ENCODE results near the gene BLCAP. TPM values are rescaled to one million over a fixed set of nuclear protein-coding genes. Genes with fewer than 3 reads are reported as not detected.
"Not testable (repeated sequence)": the region's sequence is repeated elsewhere in the genome, so short reads cannot be mapped to it uniquely, and the experiment has no call there.

Gene BLCAP
- polyA plus RNA-seq, 4 donors, result 57.3 to 80.9 (median 65.8) TPM

- H3K4me1 ChIP-seq (ENCODE audit: control insufficient read depth in 3 of 3, insufficient read depth in 2 of 3, low read depth in 1 of 3, low read length in 2 of 3); H3K27me3 ChIP-seq (ENCODE audit: control insufficient read depth in 3 of 3, insufficient read depth in 3 of 3, low read length in 3 of 3); H3K9me3 ChIP-seq (ENCODE audit: control insufficient read depth in 2 of 2, insufficient read depth in 1 of 2, low read depth in 1 of 2, low read length in 1 of 2); H3K36me3 ChIP-seq (ENCODE audit: control insufficient read depth in 3 of 3, insufficient read depth in 2 of 3, low read depth in 1 of 3, low read length in 3 of 3); DNase-seq; H3K4me3 ChIP-seq (ENCODE audit: low read depth in 1 of 3, low read length in 3 of 3); H3K27ac ChIP-seq (ENCODE audit: low read depth in 1 of 3, low read length in 2 of 3); FAIRE-seq: not testable (repeated sequence)
- WGBS, 3 donors, result 85 to 95% (median 85%) methylated on average over 6 of the region's 6 CpGs
Measured at GRCh38 chr20:37472435-37472834, 55.2 kb downstream of the BLCAP start.

GRCh38 chr20:37471741-37472235 is 55.9 kb downstream of the BLCAP start:
- no peaks in the 10 kb centered on the region for H3K4me1 ChIP-seq (ENCODE audit: control insufficient read depth in 3 of 3, insufficient read depth in 2 of 3, low read depth in 1 of 3, low read length in 2 of 3)
- DNase-seq, result no peak
- H3K36me3 ChIP-seq (ENCODE audit: control insufficient read depth in 3 of 3, insufficient read depth in 2 of 3, low read depth in 1 of 3, low read length in 3 of 3), result no peaks in the 10 kb centered on the region
- no peaks in the 10 kb centered on the region for H3K27me3 ChIP-seq (ENCODE audit: control insufficient read depth in 3 of 3, insufficient read depth in 3 of 3, low read length in 3 of 3)
- H3K4me3 ChIP-seq (ENCODE audit: low read depth in 1 of 3, low read length in 3 of 3), result no peak overlapping the region
- WGBS, 3 donors, result 80 to 86% (median 83%) methylated on average over 7 of the region's 7 CpGs
- no peak overlapping the region for H3K27ac ChIP-seq (ENCODE audit: low read depth in 1 of 3, low read length in 2 of 3)
- H3K9me3 ChIP-seq (ENCODE audit: control insufficient read depth in 2 of 2, insufficient read depth in 1 of 2, low read depth in 1 of 2, low read length in 1 of 2), result peaks cover 0 to 5% of the 10 kb centered on the region in 2 donors
- FAIRE-seq, result no peak

- H3K36me3 ChIP-seq (ENCODE audit: control insufficient read depth in 3 of 3, insufficient read depth in 2 of 3, low read depth in 1 of 3, low read length in 3 of 3); H3K9me3 ChIP-seq (ENCODE audit: control insufficient read depth in 2 of 2, insufficient read depth in 1 of 2, low read depth in 1 of 2, low read length in 1 of 2); H3K27ac ChIP-seq (ENCODE audit: low read depth in 1 of 3, low read length in 2 of 3); H3K4me3 ChIP-seq (ENCODE audit: low read depth in 1 of 3, low read length in 3 of 3); H3K4me1 ChIP-seq (ENCODE audit: control insufficient read depth in 3 of 3, insufficient read depth in 2 of 3, low read depth in 1 of 3, low read length in 2 of 3); H3K27me3 ChIP-seq (ENCODE audit: control insufficient read depth in 3 of 3, insufficient read depth in 3 of 3, low read length in 3 of 3); FAIRE-seq; DNase-seq: not testable (repeated sequence)
- WGBS, 3 donors, result 91 to 94% (median 94%) methylated on average over 8 of the region's 8 CpGs
Measured at GRCh38 chr20:37470190-37470589, 57.5 kb downstream of the BLCAP start.

GRCh38 chr20:37469531-37469930 is 58.1 kb downstream of the BLCAP start:
- FAIRE-seq, result no peak
- Histone ChIP-seq H3K27me3 (ENCODE audit: control insufficient read depth in 3 of 3, insufficient read depth in 3 of 3, low read length in 3 of 3) (no peaks in the 10 kb centered on the region), H3K9me3 (ENCODE audit: control insufficient read depth in 2 of 2, insufficient read depth in 1 of 2, low read depth in 1 of 2, low read length in 1 of 2) (no peaks in the 10 kb centered on the region), H3K27ac (ENCODE audit: low read depth in 1 of 3, low read length in 2 of 3) (no peak overlapping the region), H3K4me1 (ENCODE audit: control insufficient read depth in 3 of 3, insufficient read depth in 2 of 3, low read depth in 1 of 3, low read length in 2 of 3) (no peaks in the 10 kb centered on the region), H3K36me3 (ENCODE audit: control insufficient read depth in 3 of 3, insufficient read depth in 2 of 3, low read depth in 1 of 3, low read length in 3 of 3) (no peaks in the 10 kb centered on the region), H3K4me3 (ENCODE audit: low read depth in 1 of 3, low read length in 3 of 3) (no peak overlapping the region)
- WGBS, 3 donors, result 87 to 89% (median 89%) methylated on average over 7 of the region's 7 CpGs
- no peak for DNase-seq

GRCh38 chr20:37468886-37469285 is 58.8 kb downstream of the BLCAP start:
- no peaks in the 10 kb centered on the region for H3K27me3 ChIP-seq (ENCODE audit: control insufficient read depth in 3 of 3, insufficient read depth in 3 of 3, low read length in 3 of 3)
- no peak overlapping the region for H3K4me3 ChIP-seq (ENCODE audit: low read depth in 1 of 3, low read length in 3 of 3)
- WGBS, 3 donors, result 86 to 92% (median 90%) methylated on average over 4 of the region's 4 CpGs
- no peak for DNase-seq
- H3K36me3 ChIP-seq (ENCODE audit: control insufficient read depth in 3 of 3, insufficient read depth in 2 of 3, low read depth in 1 of 3, low read length in 3 of 3), result no peaks in the 10 kb centered on the region
- no peaks in the 10 kb centered on the region for H3K4me1 ChIP-seq (ENCODE audit: control insufficient read depth in 3 of 3, insufficient read depth in 2 of 3, low read depth in 1 of 3, low read length in 2 of 3)
- no peak overlapping the region for H3K27ac ChIP-seq (ENCODE audit: low read depth in 1 of 3, low read length in 2 of 3)
- no peak for FAIRE-seq
- H3K9me3 ChIP-seq (ENCODE audit: control insufficient read depth in 2 of 2, insufficient read depth in 1 of 2, low read depth in 1 of 2, low read length in 1 of 2), result no peaks in the 10 kb centered on the region

Other genes with a start within 250 kb of the BLCAP start
- gene MANBAL, start 238.2 kb downstream of the BLCAP start, polyA plus RNA-seq, result 10 to 100 TPM; 49.2 to 70.0 (median 57.6) TPM
- 100 to 1,000 TPM in 2 of 4 donors, 10 to 100 TPM in 2; 70.8 to 173 (median 95.3) TPM for gene SRC, start 181.7 kb downstream of the BLCAP start, polyA plus RNA-seq
- 10 to 100 TPM in 2 of 4 donors, 1 to 10 TPM in 1, not detected in 1; 2.7 to 18.6 (median 10.6) TPM for gene NNAT, start 6.6 kb downstream of the BLCAP start, polyA plus RNA-seq
- gene CTNNBL1, start 166.2 kb upstream of the BLCAP start, polyA plus RNA-seq, result 10 to 100 TPM; 36.2 to 66.5 (median 50.1) TPM